ENCODE data around the gene PURA.

GRCh38 chr5:140126315-140127012, 12.6 kb downstream of the PURA start:
- TF ChIP-seq FOXM1 (IDR thresholded peaks at IDR 0.05; ENCODE audit: borderline replicate concordance) (no peak), BHLHE40 (IDR thresholded peaks at IDR 0.05; ENCODE audit: borderline replicate concordance) (no peak), FOXA1 (IDR thresholded peaks at IDR 0.05) (no peak), HDGF (IDR thresholded peaks at IDR 0.05; ENCODE audit: borderline replicate concordance) (no peak), ELF4 (IDR thresholded peaks at IDR 0.05) (no peak), NFRKB (IDR thresholded peaks at IDR 0.05) (no peak)

Measured in HEK293T (cell line).